ENCODE results near the gene SAMD11.

DNA sequence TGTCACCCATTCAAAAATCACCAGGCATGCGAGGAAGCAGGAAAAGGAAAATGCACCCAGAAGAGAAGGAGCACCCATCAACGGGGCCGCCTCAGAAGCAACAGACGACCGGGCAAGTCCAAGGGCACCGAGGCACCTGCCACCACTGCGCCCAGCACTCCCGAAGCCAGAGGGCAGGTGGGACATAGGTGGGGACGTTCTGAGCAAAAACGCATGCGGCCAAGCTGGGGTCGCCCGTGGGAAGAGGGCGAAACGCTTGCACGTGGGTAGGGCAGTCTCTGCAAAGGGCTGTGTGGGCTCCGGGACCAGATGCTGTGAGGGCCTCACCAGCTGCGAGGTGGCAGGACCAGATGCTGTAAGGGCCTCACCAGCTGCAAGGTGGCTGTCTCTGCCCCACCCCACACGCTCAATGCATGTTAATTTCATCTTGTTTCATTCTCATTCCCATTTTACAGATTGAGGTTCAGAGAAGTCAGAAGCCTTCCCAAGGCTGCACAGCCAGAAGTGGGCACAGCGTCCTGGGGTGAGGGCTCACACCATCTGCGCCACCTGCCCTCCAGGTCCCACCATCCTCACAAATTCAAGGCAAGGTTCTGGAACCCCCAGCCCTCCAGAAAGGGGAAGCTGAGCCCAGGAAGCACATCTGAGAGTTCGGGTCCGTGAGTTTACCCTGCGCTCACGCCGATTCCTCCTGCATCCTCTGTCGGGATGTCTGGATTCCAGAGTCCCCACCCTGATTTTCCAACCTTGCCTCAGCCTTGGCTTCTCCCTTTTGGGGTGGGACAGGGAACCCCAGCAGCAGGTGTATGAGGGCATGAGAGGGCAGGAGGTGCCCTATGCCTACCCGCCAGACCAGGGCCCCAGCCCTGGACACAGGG lies 8.2 kb upstream of the SAMD11 start:
- no peak for TF ChIP-seq CTCF (IDR thresholded peaks at IDR 0.05)
- TF ChIP-seq EP300 (IDR thresholded peaks at IDR 0.05): no peak
- no peak for TF ChIP-seq POLR2AphosphoS5 (IDR thresholded peaks at IDR 0.05)

Data from gastroesophageal sphincter (tissue), 3 donors.